CD8-positive, alpha-beta memory T cell (primary cell): Measurements from ENCODE around the gene MRM1. TPM values are rescaled to one million over a fixed set of nuclear protein-coding genes. Genes with fewer than 3 reads are reported as not detected.

ENCODE experiments used
- polyA plus RNA-seq: library from polyadenylated mRNA; unstranded; fragments of 300-500 nt; fragmentation: Illumina TruSeq; gene quantifications from one replicate; pipeline ENCODE4 v1.2.3, GENCODE V29; 2021
- total RNA-seq, 2 experiments: library from RNA; stranded (reverse); gene quantifications; one replicate each; pipeline ENCODE4 v1.2.3, GENCODE V29; 2021

Gene MRM1
- total and polyA plus RNA-seq, 3 experiments from 2014 or later: 5.3 to 24.9 (median 24.7) TPM

Other genes starting within 250 kb of the MRM1 start
- gene TBC1D3H, start 213.1 kb upstream of the MRM1 start, total RNA-seq: not detected
- gene TBC1D3H, start 213.1 kb upstream of the MRM1 start, polyA plus RNA-seq: not detected
- gene ZNHIT3, start 114.9 kb upstream of the MRM1 start, total RNA-seq: 10 to 100 TPM; 57.6 to 60.8 TPM
- gene ZNHIT3, start 114.9 kb upstream of the MRM1 start, polyA plus RNA-seq: 89.4 TPM
- 100 to 1,000 TPM; 133 to 138 TPM for gene MYO19, start 66.7 kb upstream of the MRM1 start, total RNA-seq
- gene MYO19, start 66.7 kb upstream of the MRM1 start, polyA plus RNA-seq: 5.0 TPM
- 10 to 100 TPM; 42.2 to 43.0 TPM for gene PIGW, start 66.6 kb upstream of the MRM1 start, total RNA-seq
- 11.4 TPM for gene PIGW, start 66.6 kb upstream of the MRM1 start, polyA plus RNA-seq
- gene GGNBP2, start 56.7 kb upstream of the MRM1 start, total RNA-seq: 10 to 100 TPM; 65.1 to 67.0 TPM
- 63.3 TPM for gene GGNBP2, start 56.7 kb upstream of the MRM1 start, polyA plus RNA-seq
- gene DHRS11, start 9.7 kb upstream of the MRM1 start, total RNA-seq: 10 to 100 TPM; 11.1 to 13.0 TPM
- 4.3 TPM for gene DHRS11, start 9.7 kb upstream of the MRM1 start, polyA plus RNA-seq